K562 (cell line): ENCODE results near the gene PLS1. TPM values are rescaled to one million over a fixed set of nuclear protein-coding genes. Genes with fewer than 3 reads are reported as not detected.

Source experiments
- ARID1B ChIP-seq: fragments of 450-650 bp; IDR thresholded peaks from 2 replicates; pipeline ENCODE4 v1.6.1; 2016; ENCODE audit warnings: antibody characterized with exemption, mild to moderate bottlenecking, inconsistent platforms
- BRF2 ChIP-seq: IDR thresholded peaks from 3 replicates; pipeline ENCODE4 v1.6.1; 2011; ENCODE audit warnings: borderline replicate concordance, mild to moderate bottlenecking; ENCODE audit not compliant: insufficient read length, insufficient read depth
- CTBP1 ChIP-seq: fragments of 450-650 bp; IDR thresholded peaks from 2 replicates; pipeline ENCODE4 v1.6.1; 2016; ENCODE audit warnings: borderline replicate concordance
- E2F1 ChIP-seq: sonication (generic); formaldehyde crosslinking; IDR thresholded peaks from 2 replicates; pipeline ENCODE4 v1.8.1; 2023; ENCODE audit warnings: mild to moderate bottlenecking, missing genetic modification reagents, moderate library complexity
- ETV5 ChIP-seq: sonication (generic); formaldehyde crosslinking; IDR thresholded peaks from 2 replicates; pipeline ENCODE4 v1.4.0; 2020; ENCODE audit warnings: low read depth, mild to moderate bottlenecking, missing genetic modification reagents
- KDM5B ChIP-seq: fragments of 200-600 bp; sonication (generic); IDR thresholded peaks from 2 replicates; pipeline ENCODE4 v1.6.1; 2012; ENCODE audit warnings: low read depth, mild to moderate bottlenecking, moderate library complexity, low read length, control low read depth, inconsistent platforms; ENCODE audit not compliant: insufficient replicate concordance
- NONO ChIP-seq, 2 experiments: fragments of 200-400 bp in 1 of 2; fragments of 450-650 bp in 1 of 2; formaldehyde crosslinking in 1 of 2; IDR thresholded peaks; 2 replicates each; pipeline ENCODE4 v1.6.1; 2017; ENCODE audit warnings: low read depth in 2 of 2, mild to moderate bottlenecking in 2 of 2, moderate library complexity in 2 of 2, low read length in 1 of 2
- PML ChIP-seq: IDR thresholded peaks from 2 replicates; pipeline ENCODE4 v1.6.1; 2012; ENCODE audit warnings: low read length, inconsistent platforms
- POLR2H ChIP-seq: IDR thresholded peaks from 2 replicates; pipeline ENCODE4 v1.6.1; 2016; ENCODE audit warnings: missing genetic modification characterization, low read depth, mild to moderate bottlenecking, control low read depth, missing compliant biosample characterization, moderate library complexity
- SETDB1 ChIP-seq: IDR thresholded peaks from one replicate; pipeline ENCODE4 v1.6.1; 2012; ENCODE audit warnings: low read length, control low read depth, inconsistent platforms
- TCF7L2 ChIP-seq: fragments of 150-350 bp; IDR thresholded peaks from 2 replicates; pipeline ENCODE4 v1.6.1; 2016; ENCODE audit warnings: low read depth, mild to moderate bottlenecking, low read length, moderate library complexity
- TRIM24 ChIP-seq, 2 experiments: fragments of 450-650 bp; IDR thresholded peaks; 2 replicates each; pipeline ENCODE4 v1.6.1; 2016
- ZBTB17 ChIP-seq: fragments of 450-650 bp; formaldehyde crosslinking; IDR thresholded peaks from 2 replicates; pipeline ENCODE4 v1.4.0; 2020; ENCODE audit warnings: mild to moderate bottlenecking
- ZBTB40 ChIP-seq, 2 experiments: fragments of 450-650 bp in 1 of 2; sonication (generic) in 1 of 2; formaldehyde crosslinking in 1 of 2; IDR thresholded peaks; 2 replicates each; pipeline versions ENCODE4 v1.7.1 to v1.9.0; 2016 to 2022; ENCODE audit warnings: inconsistent platforms in 1 of 2, mild to moderate bottlenecking in 1 of 2, missing genetic modification reagents in 1 of 2
- ZFX ChIP-seq: sonication (generic); formaldehyde crosslinking; IDR thresholded peaks from 2 replicates; pipeline ENCODE4 v1.8.0; 2022; ENCODE audit warnings: mild to moderate bottlenecking, missing genetic modification reagents, moderate library complexity
- polyA plus RNA-seq, 8 experiments: library from polyadenylated mRNA; depleted of rRNA in 4 of 8; stranded (reverse) in 5 of 8; unstranded in 3 of 8; fragments of >200 nt; fragmentation: Nextera tagmentation in 2 of 8; fragmentation: Illumina TruSeq in 1 of 8; extraction: Ambion mirVana in 2 of 8; extraction: Trizol in 1 of 8; gene quantifications; 2 replicates each; pipeline versions ENCODE4 v1.2.1 to v1.2.3, GENCODE V29; 2011 to 2014; ENCODE audit warnings: inconsistent platforms in 1 of 8, missing spikeins in 1 of 8
- total RNA-seq, 7 experiments: library from RNA; depleted of rRNA in 6 of 7; stranded (reverse); fragments of >200 nt in 6 of 7; fragmentation: Illumina TruSeq in 2 of 7; extraction: Trizol in 2 of 7; gene quantifications; 2 replicates each; pipeline versions ENCODE4 v1.2.1 to v1.2.3, GENCODE V29; 2011 to 2021; ENCODE audit warnings: low replicate concordance in 1 of 7

Gene PLS1
- total and polyA plus RNA-seq, 9 of the 15 experiments (the other 6 are each of a cell fraction or from before 2014, with no cell fraction given) = 6.1 to 21.3 (median 13.0) TPM

- TF ChIP-seq NONO (IDR thresholded peaks at IDR 0.05; ENCODE audit: low read depth in 2 of 2, low read length in 1 of 2) (peak in 1 of 2 experiments; percentile 84; a peak in 2 of 4 replicates), KDM5B (peak; percentile 91), TRIM24 (IDR thresholded peaks at IDR 0.05) (0 out of 4 replicates have a peak, but pooled peaks of 1 of the 2 experiments have one; percentile 20), ZFX (CRISPR knock-in tag) (peak; percentile 71), ARID1B (peak; percentile 58), PML (peak; percentile 62; the same call in 1 of the 2 replicates), POLR2H (tag) (peak; percentile 81), E2F1 (CRISPR knock-in tag) (peak; percentile 86), ZBTB17 (peak; percentile 74; the same call in 1 of the 2 replicates), ETV5 (CRISPR knock-in tag) (no peak), TCF7L2 (peak; percentile 49; the same call in 1 of the 2 replicates), BRF2 (no peak), ZBTB40 (IDR thresholded peaks at IDR 0.05) (peak; percentile 20; the same call in 1 of the 2 replicates), ZBTB40 (CRISPR knock-in tag; IDR thresholded peaks at IDR 0.05) (no peak), CTBP1 (peak; percentile 99), SETDB1 (no peak)
Measured at GRCh38 chr3:142595951-142596725, at the start of gene PLS1 (continued).
